Smooth muscle cell (in vitro differentiated cells): ENCODE measurements around the gene SMG5. TPM values are rescaled to one million over a fixed set of nuclear protein-coding genes. Genes with fewer than 3 reads are reported as not detected.

Source experiments
- DNase-seq: peaks from one replicate; lab custom pipeline; 2025; ENCODE audit not compliant: unreplicated experiment; lab: John Stamatoyannopoulos, UW
- H2AFZ ChIP-seq: fragments of 200-600 bp; sonication (generic); 2 replicates; pipeline ENCODE4 v1.6.0; 2016; ENCODE audit warnings: antibody characterized with exemption, low read depth, mild to moderate bottlenecking
- H3F3A ChIP-seq: fragments of 200-600 bp; sonication (generic); 2 replicates; pipeline ENCODE4 v1.6.0; 2017; ENCODE audit warnings: antibody characterized with exemption, low read depth
- H3K27ac ChIP-seq: fragments of 200-600 bp; sonication (generic); 2 replicates; pipeline ENCODE4 v1.5.1; 2016; ENCODE audit warnings: low read depth, mild to moderate bottlenecking
- H3K27me3 ChIP-seq: fragments of 200-600 bp; sonication (generic); 2 replicates; pipeline ENCODE4 v1.6.1; 2016; ENCODE audit warnings: low read depth, mild to moderate bottlenecking
- H3K36me3 ChIP-seq: fragments of 200-600 bp; sonication (generic); 2 replicates; pipeline ENCODE4 v1.5.1; 2016; ENCODE audit warnings: low read depth
- H3K4me1 ChIP-seq: fragments of 200-600 bp; sonication (generic); 2 replicates; pipeline ENCODE4 v1.5.1; 2016; ENCODE audit warnings: low read depth
- H3K4me2 ChIP-seq: fragments of 200-600 bp; sonication (generic); 2 replicates; pipeline ENCODE4 v1.6.0; 2016; ENCODE audit warnings: mild to moderate bottlenecking
- H3K4me3 ChIP-seq: fragments of 200-600 bp; sonication (generic); 2 replicates; pipeline ENCODE4 v1.5.1; 2016; ENCODE audit warnings: mild to moderate bottlenecking
- H3K79me2 ChIP-seq: fragments of 200-600 bp; sonication (generic); 2 replicates; pipeline ENCODE4 v1.6.0; 2016; ENCODE audit warnings: low read depth, mild to moderate bottlenecking
- H3K9ac ChIP-seq: fragments of 200-600 bp; sonication (generic); 2 replicates; pipeline ENCODE4 v1.6.0; 2016; ENCODE audit warnings: low read depth
- H3K9me3 ChIP-seq: fragments of 200-600 bp; sonication (generic); replicated peaks from 2 replicates; pipeline ENCODE4 v1.5.1; 2016; ENCODE audit warnings: low read depth
- H4K20me1 ChIP-seq: fragments of 200-600 bp; sonication (generic); 2 replicates; pipeline ENCODE4 v1.6.0; 2016; ENCODE audit warnings: low read depth
- WGBS: methylation state at CpG from one replicate; pipeline ENCODE4 v1.1.7; 2016; ENCODE audit warnings: low lambda C conversion rate; 5-methylcytosine and 5-hydroxymethylcytosine counted together
- polyA plus RNA-seq: library from polyadenylated mRNA; unstranded; fragments of >200 nt; fragmentation: Nextera tagmentation; extraction: Ambion mirVana; gene quantifications from 2 replicates; pipeline ENCODE4 v1.2.1, GENCODE V29; 2016
- total RNA-seq: library from RNA; depleted of rRNA; stranded (reverse); fragments of >200 nt; gene quantifications from 2 replicates; pipeline ENCODE4 v1.2.3, GENCODE V29; 2014
- TF ChIP-seq, protein P1 (sequence below): fragments of 200-600 bp; sonication (generic); IDR thresholded peaks from 2 replicates; pipeline ENCODE4 v1.5.1; 2017; ENCODE audit warnings: borderline replicate concordance, mild to moderate bottlenecking, antibody characterized with exemption; ENCODE audit not compliant: insufficient read depth, poor library complexity, severe bottlenecking

SMG5 gene
- total and polyA plus RNA-seq, 2 experiments from 2014 or later: 42.3 to 47.4 TPM

GRCh38 chr1:156212130-156212529 lies 70.5 kb downstream of the SMG5 start:
- TF ChIP-seq, protein P1, sequence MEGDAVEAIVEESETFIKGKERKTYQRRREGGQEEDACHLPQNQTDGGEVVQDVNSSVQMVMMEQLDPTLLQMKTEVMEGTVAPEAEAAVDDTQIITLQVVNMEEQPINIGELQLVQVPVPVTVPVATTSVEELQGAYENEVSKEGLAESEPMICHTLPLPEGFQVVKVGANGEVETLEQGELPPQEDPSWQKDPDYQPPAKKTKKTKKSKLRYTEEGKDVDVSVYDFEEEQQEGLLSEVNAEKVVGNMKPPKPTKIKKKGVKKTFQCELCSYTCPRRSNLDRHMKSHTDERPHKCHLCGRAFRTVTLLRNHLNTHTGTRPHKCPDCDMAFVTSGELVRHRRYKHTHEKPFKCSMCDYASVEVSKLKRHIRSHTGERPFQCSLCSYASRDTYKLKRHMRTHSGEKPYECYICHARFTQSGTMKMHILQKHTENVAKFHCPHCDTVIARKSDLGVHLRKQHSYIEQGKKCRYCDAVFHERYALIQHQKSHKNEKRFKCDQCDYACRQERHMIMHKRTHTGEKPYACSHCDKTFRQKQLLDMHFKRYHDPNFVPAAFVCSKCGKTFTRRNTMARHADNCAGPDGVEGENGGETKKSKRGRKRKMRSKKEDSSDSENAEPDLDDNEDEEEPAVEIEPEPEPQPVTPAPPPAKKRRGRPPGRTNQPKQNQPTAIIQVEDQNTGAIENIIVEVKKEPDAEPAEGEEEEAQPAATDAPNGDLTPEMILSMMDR: no peak
- peaks cover 14% of the 10 kb centered on the region for H3F3A ChIP-seq
- H3K4me3 ChIP-seq: peak overlapping the region; percentile 72
- no peaks in the 10 kb centered on the region for H3K36me3 ChIP-seq
- H3K9ac ChIP-seq: peak overlapping the region; percentile 98
- no peaks in the 10 kb centered on the region for H3K27me3 ChIP-seq
- H3K4me1 ChIP-seq: peaks cover 10% of the 10 kb centered on the region
- WGBS: 90% methylated on average over 9 of the region's 9 CpGs
- peak overlapping the region; percentile 97 for H3K27ac ChIP-seq
- DNase-seq: no peak
- peak overlapping the region; percentile 92 for H2AFZ ChIP-seq
- peak overlapping the region; percentile 95 for H3K4me2 ChIP-seq
- H3K79me2 ChIP-seq: peaks cover 28% of the 10 kb centered on the region
- H4K20me1 ChIP-seq: no peaks in the 10 kb centered on the region
- H3K9me3 ChIP-seq: no peaks in the 10 kb centered on the region

DNA sequence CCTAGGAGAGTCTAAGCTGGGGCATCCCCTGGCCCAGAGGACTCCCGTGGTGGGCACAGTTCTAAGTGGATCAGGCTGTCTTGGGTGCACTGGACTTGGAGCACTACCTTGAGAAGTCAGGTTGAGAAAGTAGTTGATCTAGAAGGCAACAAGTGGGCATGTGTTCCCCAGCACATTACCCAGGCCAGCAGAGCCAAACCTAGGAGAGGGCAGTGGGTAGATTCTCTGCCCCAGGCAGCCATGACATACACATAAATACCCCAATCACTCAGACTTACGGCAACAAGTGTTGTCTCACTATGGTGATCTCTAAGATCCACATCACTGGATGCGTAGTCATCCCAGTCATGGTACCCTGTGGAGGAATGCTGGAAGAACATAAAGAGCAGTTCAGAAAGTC lies 71.4 kb downstream of the SMG5 start:
- TF ChIP-seq, protein P1: no peak
- no peaks in the 10 kb centered on the region for H3K27me3 ChIP-seq
- no peak for DNase-seq
- H3F3A ChIP-seq: peaks cover 14% of the 10 kb centered on the region
- peaks cover 24% of the 10 kb centered on the region for H3K79me2 ChIP-seq
- no peaks in the 10 kb centered on the region for H3K9me3 ChIP-seq
- H3K4me2 ChIP-seq: no peak overlapping the region
- 100% methylated on average over 3 of the region's 3 CpGs for WGBS
- H3K27ac ChIP-seq: no peak overlapping the region
- no peaks in the 10 kb centered on the region for H3K36me3 ChIP-seq
- H3K4me1 ChIP-seq: peaks cover 10% of the 10 kb centered on the region
- no peak overlapping the region for H3K4me3 ChIP-seq
- H3K9ac ChIP-seq: no peak overlapping the region
- H2AFZ ChIP-seq: no peak overlapping the region
- no peaks in the 10 kb centered on the region for H4K20me1 ChIP-seq

GRCh38 chr1:156204686-156205085 lies 77.9 kb downstream of the SMG5 start:
- Histone ChIP-seq H4K20me1 (peaks cover 19% of the 10 kb centered on the region), H3K79me2 (no peaks in the 10 kb centered on the region), H3K27ac (no peak overlapping the region), H3K9ac (no peak overlapping the region), H3K9me3 (no peaks in the 10 kb centered on the region), H3K4me2 (no peak overlapping the region), H3F3A (no peaks in the 10 kb centered on the region), H3K4me3 (no peak overlapping the region), H3K27me3 (no peaks in the 10 kb centered on the region), H3K36me3 (no peaks in the 10 kb centered on the region), H2AFZ (no peak overlapping the region), H3K4me1 (no peaks in the 10 kb centered on the region)
- 99% methylated on average over 3 of the region's 3 CpGs for WGBS
- TF ChIP-seq, protein P1: no peak
- DNase-seq: no peak

DNA sequence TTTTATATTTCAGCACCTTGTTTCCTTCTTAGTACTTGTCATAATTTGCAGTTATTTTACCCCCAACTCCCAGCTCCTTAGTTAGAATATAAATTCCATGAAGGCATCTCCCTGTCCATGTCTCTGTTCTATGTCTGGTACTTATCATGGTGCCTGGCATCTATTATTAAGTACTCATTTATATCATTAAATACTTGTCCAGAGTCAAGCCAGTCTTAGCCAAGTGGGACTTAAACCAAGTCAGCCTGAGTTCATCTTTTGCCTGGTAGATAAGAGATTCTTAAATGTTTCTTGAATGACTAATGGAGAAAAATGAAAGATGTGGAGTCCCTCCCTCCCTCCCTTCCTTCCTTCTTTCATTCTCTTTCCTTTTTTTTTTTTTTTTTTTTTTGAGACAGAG lies 79.3 kb downstream of the SMG5 start:
- Histone ChIP-seq H3F3A (no peaks in the 10 kb centered on the region), H2AFZ (no peak overlapping the region), H3K4me3 (no peak overlapping the region), H3K27ac (peak overlapping the region; percentile 17), H3K9ac (no peak overlapping the region), H3K4me2 (no peak overlapping the region), H4K20me1 (peaks cover 29% of the 10 kb centered on the region), H3K27me3 (no peaks in the 10 kb centered on the region), H3K9me3 (no peaks in the 10 kb centered on the region), H3K79me2 (peaks cover 7% of the 10 kb centered on the region), H3K4me1 (no peaks in the 10 kb centered on the region), H3K36me3 (no peaks in the 10 kb centered on the region)
- TF ChIP-seq, protein P1: no peak
- no peak for DNase-seq
